CD4-positive, alpha-beta T cell treated with Interleukin-6 at 100 ng/mL for 8 hours (primary cell): ENCODE results near the gene PGR.

Experiments
- DNase-seq: peaks from one replicate; pipeline ENCODE4 v3.0.0-alpha.2; 2020; ENCODE audit warnings: mixed read lengths, low spot score

PGR gene

DNA sequence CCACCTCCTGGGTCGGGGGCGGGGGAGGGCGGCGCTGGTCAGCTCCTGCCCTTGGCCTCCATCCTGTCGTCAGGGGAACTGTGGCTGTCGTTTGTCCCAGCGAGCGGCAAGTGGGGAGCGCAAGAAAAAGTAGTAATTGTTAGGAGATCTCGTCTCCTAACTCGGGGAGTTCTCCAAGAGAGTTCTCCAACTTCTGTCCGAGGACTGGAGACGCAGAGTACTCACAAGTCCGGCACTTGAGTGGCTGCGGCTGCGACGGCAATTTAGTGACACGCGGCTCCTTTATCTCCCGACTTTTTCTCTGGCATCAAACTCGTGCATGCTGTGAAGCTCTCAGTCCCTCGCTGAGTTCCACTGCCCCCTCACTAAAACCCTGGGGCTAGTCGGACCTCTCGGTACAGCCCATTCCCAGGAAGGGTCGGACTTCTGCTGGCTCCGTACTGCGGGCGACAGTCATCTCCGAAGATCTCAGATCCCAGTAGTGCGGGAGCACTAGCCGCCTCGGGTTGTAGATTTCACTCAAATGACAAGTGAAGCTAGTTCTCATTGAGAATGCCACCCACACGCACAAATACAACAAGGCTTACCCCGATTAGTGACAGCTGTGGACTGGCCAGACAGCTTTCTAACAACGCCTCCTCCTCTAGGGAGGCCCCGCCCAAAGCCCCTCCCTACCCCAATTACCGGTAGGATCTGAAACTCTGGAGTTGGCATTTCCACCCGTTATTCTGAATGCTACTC, at the start of gene PGR:
TSS of gene PGR (minus strand) at position 611 of the 741 bp plus-strand sequence. CDS start 743 bp downstream, outside the sequence.
- DNase-seq: no peak

DNA sequence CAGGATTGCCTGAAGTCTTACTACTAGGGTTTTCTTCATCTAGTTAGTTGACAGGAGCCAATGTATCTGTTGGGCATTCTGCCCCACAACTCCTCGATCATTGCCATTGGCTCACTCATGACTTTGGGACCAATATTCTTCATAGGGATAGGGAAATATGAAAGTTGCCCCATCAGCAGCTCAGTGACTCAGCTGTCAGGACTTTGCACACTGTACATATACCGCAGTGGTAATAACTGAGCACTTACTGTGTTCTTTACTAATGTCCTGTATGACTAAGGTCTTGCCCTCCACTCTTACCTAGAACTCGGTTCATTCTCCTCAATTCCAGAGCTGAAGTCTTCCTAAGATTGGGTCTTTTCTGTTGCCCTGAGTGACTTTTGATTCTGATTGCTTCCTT, 46.8 kb upstream of the PGR start:
- DNase-seq: no peak

DNA sequence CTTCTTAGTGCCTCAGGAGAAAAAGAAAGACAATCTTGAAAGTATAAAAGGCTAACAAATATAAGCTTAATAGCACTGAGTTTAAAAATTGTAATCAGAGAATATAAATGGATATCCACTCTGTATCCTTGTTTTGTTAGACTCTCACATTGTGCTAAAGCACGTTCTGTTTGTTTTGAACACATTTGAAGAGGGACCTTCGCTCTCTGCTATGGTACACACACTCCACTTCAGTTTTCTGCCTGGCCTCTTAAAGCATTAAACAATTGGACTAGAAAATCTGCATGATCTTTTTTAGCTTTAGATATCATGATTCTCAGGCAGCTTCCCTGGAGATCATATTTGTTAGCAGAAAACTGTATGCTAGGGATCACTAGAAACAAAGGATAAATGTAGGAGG, 40.3 kb upstream of the PGR start:
- DNase-seq: no peak

DNA sequence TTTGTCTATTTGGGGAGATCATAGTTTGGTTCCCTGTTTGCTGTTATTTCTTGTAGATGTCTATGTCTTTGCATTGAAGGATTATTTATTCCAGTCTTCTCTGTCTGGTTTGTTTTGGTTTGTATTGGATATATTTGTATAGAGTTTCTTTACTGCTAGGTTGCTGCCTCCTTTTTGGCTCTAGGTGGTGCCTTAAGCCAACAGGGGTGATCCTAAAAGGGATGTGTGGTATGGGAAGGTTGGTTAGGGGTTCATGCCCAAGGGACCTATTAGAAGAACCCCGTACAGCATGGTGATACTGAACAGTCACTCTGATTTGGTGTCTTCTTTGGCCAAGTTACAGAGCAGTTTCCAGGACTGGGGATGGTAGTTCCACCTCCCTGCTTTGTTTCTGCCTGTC, 36.4 kb upstream of the PGR start:
- no peak for DNase-seq

DNA sequence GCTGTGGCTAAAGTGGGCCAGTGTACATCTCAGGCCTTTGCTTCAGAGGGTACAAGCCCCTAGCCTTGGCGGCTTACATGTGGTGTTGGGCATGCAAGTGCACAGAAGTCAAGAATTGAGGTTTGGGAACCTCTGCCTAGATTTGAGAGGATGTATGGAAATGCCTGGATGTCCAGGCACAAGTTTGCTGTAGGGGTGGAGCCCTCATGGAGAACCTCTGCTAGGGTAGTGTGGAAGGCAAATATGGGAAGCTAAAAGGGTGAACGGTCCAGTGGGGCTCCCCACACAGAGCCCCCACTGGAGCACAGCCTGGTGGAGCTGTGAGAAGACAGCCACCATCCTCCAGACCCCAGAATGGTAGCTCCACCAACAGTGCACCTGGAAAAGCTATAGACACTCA, 28.5 kb upstream of the PGR start:
- DNase-seq: no peak

DNA sequence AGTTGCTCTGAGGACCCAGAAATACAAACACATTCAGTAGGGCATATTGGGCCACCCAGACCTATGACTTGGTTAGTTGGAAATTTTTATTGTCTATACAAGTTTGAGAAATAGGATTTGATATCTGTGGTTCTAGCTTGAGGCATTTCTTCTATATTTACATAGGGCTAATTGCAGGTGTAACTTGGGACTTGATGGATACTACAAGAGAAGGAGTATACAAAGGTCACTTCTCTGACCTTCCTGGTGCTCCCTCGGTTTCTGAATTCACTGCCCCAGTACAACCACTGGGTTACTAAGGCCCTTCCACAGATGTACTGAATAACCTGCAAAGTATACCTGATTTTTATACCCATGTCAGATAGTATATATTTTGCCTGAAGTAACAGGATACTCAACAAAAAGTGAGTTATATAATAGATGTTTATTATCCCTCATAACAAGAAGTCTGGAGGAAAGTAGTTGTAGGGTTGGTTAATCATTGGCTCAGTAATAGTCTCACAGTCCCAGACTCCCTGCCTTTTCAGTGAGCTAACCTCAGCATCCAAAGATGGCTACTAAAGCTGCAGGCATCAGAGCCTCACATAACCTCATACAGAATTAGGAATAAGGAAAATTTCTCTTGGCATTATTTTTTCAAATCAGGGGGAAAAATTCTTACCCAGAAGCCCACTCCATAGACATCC, 8.8 kb upstream of the PGR start:
- no peak for DNase-seq

DNA sequence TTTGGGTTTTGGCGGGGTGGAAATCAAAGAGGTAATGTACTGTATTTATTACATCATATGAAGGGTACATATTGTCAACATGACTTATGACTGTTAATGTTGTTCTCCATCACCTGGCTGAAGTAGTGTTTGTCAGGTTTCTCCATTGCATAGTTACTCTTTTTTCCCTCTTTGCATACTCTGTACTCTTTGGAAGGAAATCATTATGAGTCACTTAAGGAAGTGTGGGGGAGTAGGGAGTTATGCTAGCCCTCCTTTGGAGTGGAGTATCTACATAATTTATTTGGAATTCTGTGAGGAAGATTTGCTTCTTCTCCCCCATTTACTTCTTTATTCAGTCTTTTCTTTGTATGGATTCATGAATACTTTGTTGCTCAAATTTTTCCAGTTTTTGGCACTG, 3.6 kb upstream of the PGR start:
- no peak for DNase-seq

DNA sequence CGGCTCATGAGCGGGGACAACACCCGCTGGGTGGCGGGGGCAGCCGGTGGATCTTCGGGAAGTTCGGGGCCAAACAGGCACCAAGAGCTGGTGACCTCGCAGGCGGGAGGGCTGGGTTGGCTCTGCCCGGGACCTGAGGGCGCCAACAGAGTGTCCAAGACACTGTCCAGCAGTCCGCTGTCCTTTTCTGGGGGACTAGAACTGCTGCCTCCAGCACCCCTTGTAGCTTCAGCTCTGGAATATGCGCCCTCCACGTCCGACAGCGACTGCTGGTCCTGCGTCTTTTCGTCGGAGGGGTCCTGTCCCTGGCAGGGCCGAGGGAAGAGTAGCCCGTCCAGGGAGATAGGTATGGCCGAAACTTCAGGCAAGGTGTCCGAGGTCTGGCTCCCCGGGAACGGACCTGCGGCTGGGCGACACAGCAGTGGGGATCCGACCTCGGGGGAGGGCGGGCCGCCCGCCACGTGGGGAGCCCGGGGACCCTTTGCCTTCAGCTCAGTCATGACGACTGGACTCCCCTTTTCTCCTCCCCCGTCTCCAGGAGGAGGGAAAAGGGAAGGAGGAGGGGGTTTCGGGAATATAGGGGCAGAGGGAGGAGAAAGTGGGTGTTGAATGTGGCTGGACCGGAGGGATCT, 926 bp downstream of the PGR start:
- DNase-seq: no peak

DNA sequence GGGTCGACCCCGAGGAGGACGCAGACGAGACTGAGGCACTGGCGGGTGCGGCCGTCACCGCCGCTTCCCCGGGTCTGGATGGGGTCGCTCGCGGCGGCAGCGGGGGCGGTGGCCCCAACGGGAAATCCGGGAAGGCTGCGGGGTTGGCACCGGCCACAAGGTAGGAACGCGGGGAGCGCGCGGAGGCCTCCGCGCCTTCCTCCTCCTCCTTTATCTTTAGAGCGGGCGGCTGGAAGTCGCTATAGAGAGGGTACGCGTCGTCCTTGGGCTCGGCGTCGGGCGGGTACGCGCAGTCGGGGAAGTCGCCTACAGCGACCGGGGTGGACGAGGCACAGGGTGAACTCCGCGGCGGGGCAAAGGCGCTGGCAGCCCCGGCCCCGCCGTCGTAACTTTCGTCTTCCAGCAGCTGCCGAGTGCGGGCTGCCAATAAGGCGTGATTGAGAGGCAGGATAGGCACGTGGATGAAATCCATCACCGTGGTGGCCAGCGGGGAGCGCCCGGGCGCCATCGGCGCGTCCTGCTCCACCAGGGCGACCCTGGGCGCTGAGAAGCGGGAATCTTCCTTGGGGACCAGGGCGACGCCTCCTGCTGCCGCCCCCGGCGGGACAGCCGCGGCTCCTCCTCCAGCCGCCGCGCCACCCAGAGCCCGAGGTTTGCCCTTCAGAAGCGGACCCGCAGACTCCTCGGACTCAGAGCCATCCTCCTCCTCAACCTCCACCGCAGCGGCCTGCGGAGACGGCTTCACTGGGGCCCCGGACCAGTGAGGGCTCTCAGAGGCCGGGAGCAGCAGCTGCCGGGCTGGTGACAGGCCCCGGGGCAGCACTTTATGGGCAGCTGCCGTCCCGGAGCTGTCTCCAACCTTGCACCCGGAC, 1.7 kb downstream of the PGR start:
- DNase-seq: no peak

DNA sequence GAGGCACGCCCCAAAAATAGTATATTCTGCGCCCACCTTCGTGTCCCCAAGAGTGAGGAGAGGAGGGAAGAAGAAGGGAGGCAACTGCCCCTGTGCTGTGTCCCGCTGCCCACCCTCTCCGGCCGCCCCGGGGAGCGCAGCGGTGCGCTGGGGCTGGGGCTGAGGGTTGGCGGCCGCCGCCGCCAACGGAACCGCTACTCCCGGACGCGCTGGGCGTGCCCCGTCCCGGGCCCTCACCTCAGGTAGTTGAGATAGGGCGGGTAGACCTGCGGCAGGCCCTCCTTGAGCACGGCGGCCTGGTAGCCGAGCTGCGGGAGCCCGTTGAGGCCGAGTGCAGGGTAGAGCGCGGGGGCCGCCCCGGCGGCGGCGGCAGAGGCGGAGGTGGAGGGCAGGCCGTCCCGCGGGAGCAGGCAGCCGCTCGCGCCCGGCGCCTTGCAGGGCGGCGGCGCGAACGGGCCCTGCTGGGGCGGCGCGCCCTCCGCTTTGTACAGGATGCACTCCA, 2.4 kb downstream of the PGR start:
- DNase-seq: no peak

DNA sequence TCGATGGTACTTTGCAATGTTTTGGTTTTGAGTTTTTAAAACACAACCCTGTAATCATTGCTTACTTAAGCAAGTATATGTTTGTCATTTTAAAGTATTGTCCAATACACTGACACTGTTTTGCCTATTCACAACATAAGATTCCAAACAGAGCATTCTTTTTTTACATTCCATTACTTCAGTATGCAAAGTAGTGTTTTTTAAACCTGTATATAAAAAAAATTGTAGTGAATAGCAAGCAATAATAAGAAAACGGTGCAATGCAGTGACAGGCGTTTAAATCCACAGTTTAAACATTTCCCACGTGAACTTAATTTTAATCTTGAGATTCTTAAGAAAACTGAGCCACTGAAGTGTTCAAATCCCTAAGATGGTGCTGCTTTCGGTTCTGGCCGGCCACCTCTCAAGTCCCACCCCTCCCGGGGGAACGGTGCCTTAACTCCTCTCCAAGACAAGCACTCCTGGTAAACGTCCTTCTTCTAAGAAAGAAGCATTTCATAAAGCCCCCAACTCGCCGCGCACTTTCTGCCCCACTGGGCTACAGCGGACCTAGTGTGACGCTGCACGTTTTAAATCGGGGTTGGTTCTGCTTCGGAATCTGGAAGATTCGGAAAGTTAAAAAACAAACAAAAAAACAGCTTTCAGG, 2.9 kb downstream of the PGR start:
- DNase-seq: no peak

DNA sequence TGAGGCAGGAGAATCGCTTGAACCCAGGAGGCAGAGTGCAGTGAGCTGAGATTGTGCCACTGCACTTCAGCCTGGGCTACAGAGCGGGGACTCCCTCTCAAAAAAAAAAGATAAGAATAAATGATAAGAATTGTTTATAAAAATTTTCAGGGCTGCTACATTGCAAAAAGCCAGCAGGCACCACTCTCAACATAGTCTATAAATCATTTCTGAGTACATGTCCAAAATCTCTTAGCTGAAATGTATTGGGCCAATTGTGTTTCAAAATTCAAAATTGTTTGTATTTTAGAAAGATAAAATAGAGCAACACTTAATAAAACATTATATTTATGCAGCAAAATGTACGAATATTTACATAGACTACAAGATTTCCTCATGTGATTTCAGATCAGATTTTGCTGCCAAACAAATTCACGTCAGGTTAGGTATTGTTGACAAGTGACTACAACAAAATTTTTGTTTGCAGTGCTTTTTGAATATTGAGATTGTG, 13.9 kb downstream of the PGR start:
- DNase-seq: no peak

DNA sequence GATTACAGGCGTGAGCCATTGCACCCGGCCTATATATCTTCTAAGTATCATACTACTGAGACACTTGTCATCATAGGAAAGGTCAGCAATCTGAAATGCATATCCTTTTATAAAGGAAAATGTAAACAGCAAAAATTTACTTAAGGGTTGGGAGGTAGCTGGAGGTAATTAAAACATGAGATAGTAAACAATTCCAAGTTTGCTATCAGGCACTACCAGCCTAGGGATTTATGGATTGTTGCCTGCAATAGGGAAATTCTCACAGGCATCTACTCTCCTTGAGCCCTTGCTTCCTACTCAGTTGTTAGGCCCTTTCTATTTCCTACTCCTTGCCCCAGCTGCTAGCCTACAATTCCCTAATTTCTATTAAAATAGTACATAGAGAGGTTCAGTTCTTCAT, 16.1 kb downstream of the PGR start:
- no peak for DNase-seq

DNA sequence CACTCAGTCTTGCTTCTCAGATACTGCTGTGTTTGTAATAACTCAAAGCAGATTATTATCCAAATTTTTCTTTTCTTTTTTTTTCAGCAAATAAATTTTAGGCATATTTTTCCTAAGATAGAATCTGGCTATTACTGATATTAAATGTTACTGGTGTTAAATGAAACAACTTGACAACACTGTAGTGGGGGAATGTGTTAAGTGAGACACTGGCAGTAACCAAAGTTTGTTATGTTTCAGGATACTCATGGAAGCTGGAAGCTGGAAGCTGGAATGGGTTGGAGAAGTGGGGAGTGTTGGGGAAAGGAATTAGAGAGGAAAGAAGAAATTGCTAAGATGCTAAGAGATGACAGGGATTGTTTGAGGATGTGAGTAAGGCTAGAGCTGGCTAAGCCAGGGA, 24.9 kb downstream of the PGR start:
- DNase-seq: no peak

DNA sequence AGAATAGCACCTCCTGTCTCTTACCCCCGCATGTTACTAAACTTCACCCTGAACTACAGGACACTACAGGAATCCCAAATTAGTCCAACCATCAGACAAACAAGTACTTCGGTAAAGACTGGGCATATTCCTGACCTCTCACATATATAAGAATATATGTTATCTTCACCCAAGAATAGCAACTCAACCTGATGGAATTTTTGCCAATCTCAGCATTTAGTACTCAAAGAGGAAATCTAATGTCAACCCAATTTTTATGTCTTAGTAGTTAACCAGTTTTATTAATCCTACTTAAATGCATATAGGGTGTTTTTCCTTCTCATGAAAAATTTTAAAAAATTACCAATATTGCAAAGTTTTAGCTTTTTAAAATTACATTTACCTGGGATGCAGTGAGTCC, 26.2 kb downstream of the PGR start:
- no peak for DNase-seq

DNA sequence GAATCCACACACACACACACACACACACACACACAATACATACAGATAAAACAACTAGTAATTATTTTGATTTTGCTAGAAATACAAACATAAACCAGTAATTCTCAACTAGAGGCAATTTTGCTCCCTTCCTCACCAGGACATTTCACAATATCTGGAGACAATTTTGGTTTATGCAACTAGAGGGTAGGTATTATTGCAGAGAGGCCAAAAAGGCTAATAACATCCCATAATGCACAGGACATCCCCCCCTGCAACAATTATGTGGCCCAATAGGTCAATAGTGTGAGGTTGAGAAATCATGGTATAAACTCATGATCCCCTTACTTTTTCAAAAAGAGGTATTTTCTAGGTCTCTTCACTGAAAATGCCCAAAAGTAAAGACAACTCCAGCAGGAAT, 29.0 kb downstream of the PGR start:
- no peak for DNase-seq

DNA sequence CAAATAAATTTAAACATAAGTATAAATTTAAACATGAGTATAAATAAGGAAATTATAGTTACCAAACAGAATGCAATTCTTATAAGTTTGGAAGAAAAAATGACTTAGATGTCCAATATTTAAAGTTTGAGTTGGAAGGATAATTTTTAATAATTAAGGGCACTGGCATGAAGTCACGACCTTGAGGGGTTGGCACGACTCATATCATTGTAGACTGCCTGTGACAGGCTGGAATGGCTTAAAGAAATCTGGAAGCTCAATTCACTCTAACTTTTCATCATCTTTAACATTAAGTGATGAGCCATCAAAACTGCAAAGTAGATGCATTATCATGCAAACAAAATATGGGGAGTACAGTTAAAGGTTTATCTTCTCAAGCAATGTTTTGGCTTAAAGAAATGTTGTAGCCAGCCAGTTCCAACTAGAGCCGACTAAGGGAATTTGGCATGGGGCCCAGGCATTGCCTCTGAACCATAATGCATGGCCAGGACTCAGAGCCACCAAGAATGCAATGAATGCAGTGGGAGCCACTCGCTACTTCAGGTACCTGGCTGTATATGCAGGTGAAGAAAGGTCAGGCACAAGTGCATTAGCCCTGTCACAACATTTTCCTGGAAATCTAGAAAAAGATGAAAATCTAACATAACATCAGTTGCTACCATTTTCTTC, 33.4 kb downstream of the PGR start:
- DNase-seq: no peak

DNA sequence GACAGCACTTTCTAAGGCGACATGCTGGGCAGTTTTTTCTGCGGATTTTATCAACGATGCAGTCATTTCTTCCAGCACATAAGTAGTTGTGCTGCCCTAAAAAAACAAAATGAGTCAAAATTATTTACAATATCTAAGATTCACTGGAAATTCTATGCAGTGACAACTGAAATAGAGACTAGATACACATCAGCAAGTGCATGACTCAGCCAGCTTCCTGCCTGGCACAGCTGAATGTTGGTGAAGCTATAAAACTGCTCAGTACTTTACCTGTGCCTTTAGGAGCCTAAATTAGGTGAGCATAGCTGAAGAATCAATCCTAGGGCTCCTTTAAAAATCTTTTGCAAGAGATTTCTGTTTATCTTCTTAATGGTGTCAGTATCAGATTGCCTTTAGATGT, 37.8 kb downstream of the PGR start:
- no peak for DNase-seq

DNA sequence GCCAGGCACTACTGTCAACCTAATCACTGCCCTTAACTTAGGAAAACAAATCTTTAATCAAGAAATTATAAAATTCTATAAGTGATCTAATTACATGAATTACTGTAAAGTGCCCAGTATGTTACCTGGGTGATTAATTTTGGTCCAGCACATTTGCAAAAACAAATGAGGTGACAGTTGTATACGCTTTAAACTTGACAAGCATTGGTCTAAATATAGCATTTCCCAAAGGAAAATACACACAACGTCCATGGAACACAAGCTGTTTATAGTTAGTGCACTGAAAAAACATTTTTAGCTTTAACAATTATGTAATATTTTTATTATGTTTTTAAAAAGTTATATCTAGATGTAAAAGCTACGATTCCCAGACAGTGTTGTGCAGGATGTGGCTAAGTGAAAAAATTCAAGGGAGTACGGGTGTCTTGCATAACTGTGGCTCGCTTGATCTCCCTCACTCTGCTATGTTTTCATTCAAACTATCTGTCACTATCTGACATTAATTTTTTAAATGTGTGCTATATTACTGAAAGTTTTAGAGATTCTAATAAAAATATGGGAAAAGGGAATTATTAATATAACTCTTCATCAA, 38.8 kb downstream of the PGR start:
- no peak for DNase-seq

DNA sequence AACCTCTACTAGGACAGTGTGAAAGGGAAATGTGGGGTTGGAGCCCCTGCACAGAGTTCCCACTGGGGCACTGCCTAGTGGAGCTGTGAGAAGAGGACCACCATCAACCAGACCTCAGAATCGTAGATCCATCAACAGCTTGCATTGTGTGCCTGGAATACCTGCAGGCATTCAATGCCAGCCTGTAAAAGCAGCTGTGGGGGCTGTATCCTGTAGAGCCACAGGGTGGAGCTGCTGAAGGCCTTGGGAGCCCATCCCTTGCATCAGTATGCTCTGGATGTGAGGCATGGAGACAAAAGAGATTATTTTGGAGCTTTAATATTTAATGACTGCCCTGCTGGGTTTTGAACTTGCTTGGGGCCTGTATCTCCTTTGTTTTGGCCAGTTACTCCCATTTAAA, 46.3 kb downstream of the PGR start:
- no peak for DNase-seq

DNA sequence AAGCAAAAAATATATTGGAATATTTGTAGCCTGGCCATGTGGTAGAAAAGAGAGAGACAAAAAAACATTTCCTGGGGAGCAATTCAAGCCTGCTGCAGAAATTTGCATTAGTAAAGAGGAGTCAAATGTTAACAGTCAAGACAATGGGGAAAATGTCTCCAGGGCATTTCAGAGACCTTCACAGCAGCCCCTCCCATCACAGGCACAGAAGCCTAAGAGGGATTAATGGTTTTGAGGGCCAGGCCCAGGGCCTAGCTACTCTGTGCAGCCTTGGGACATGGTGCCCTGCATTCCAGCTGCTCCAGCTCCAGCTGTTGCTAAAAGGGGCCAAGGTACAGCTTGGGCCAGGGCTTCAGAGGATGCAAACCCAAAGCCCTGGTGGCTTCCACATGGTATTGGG, 46.8 kb downstream of the PGR start:
- DNase-seq: no peak
